Neural cell (in vitro differentiated cells): Measurements from ENCODE around the gene ZBTB7C. TPM values are rescaled to one million over a fixed set of nuclear protein-coding genes. Genes with fewer than 3 reads are reported as not detected.

Source experiments
- H2AFZ ChIP-seq: fragments of 200-600, 300-800 bp; sonication (generic), shearing (Covaris generic); 2 replicates; pipeline ENCODE4 v1.6.0; 2014; ENCODE audit warnings: low read depth, mild to moderate bottlenecking, antibody characterized with exemption, low read length, moderate library complexity
- H3F3A ChIP-seq: fragments of 200-600 bp; shearing (Covaris generic); 2 replicates; pipeline ENCODE4 v1.6.1; 2016; ENCODE audit warnings: mild to moderate bottlenecking, moderate library complexity, mixed read lengths, antibody characterized with exemption, low read length; ENCODE audit not compliant: insufficient read depth, poor library complexity, severe bottlenecking
- H3K27ac ChIP-seq: fragments of 200-600, 300-800 bp; sonication (generic), shearing (Covaris generic); 2 replicates; pipeline ENCODE4 v1.5.1; 2014; ENCODE audit warnings: mild to moderate bottlenecking, low read length, moderate library complexity
- H3K27me3 ChIP-seq: fragments of 300-800, 200-600 bp; sonication (generic), shearing (Covaris generic); 2 replicates; pipeline ENCODE4 v1.6.0; 2014; ENCODE audit warnings: mild to moderate bottlenecking, low read depth, low read length, moderate library complexity; ENCODE audit not compliant: insufficient read depth
- H3K36me3 ChIP-seq: fragments of 300-800, 200-600 bp; sonication (generic), shearing (Covaris generic); 2 replicates; pipeline ENCODE4 v1.5.1; 2014; ENCODE audit warnings: mild to moderate bottlenecking, antibody characterized with exemption, low read length, moderate library complexity; ENCODE audit not compliant: insufficient read depth
- H3K4me2 ChIP-seq: fragments of 300-800, 200-600 bp; sonication (generic), shearing (Covaris generic); 2 replicates; pipeline ENCODE4 v1.6.0; 2014; ENCODE audit warnings: mild to moderate bottlenecking, low read length
- H3K4me3 ChIP-seq: fragments of 300-800, 200-600 bp; sonication (generic), shearing (Covaris generic); 2 replicates; pipeline ENCODE4 v1.5.1; 2014; ENCODE audit warnings: mild to moderate bottlenecking, low read length, moderate library complexity
- H3K79me2 ChIP-seq: fragments of 200-600 bp; shearing (Covaris generic); replicated peaks from 2 replicates; pipeline ENCODE4 v1.6.0; 2014; ENCODE audit warnings: mild to moderate bottlenecking, low read length, moderate library complexity; ENCODE audit not compliant: insufficient read depth
- H3K9ac ChIP-seq: fragments of 300-800, 200-600 bp; sonication (generic), shearing (Covaris generic); 2 replicates; pipeline ENCODE4 v1.6.1; 2016; ENCODE audit warnings: mild to moderate bottlenecking, low read length, mixed read lengths
- H3K9me2 ChIP-seq: fragments of 200-600 bp; shearing (Covaris generic); 2 replicates; pipeline ENCODE4 v1.6.1; 2016; ENCODE audit warnings: mild to moderate bottlenecking, low read length, mixed read lengths; ENCODE audit not compliant: insufficient read depth
- H3K9me3 ChIP-seq: fragments of 200-600, 300-800 bp; sonication (generic), shearing (Covaris generic); 2 replicates; pipeline ENCODE4 v1.6.1; 2016; ENCODE audit warnings: mild to moderate bottlenecking, mixed run types, low read length, moderate library complexity, mixed read lengths
- H4K20me1 ChIP-seq: fragments of 200-600 bp; shearing (Covaris generic); 2 replicates; pipeline ENCODE4 v1.6.1; 2016; ENCODE audit warnings: mild to moderate bottlenecking, mixed run types; ENCODE audit not compliant: insufficient read depth
- EP300 ChIP-seq: fragments of 450-650 bp; conservative IDR thresholded peaks from 2 replicates; pipeline ENCODE4 v1.6.1; 2014; ENCODE audit warnings: antibody characterized with exemption, mild to moderate bottlenecking, moderate library complexity; ENCODE audit not compliant: poor library complexity, severe bottlenecking
- EZH2 ChIP-seq: fragments of 200-600, 300-800 bp; shearing (Covaris generic), sonication (generic); IDR thresholded peaks from 2 replicates; pipeline ENCODE4 v1.6.1; 2014; ENCODE audit warnings: antibody characterized with exemption, low read length, borderline replicate concordance, mild to moderate bottlenecking; ENCODE audit not compliant: insufficient read depth, poor library complexity, severe bottlenecking
- MXI1 ChIP-seq: fragments of 450-650 bp; conservative IDR thresholded peaks from 2 replicates; pipeline ENCODE4 v1.6.1; 2014; ENCODE audit warnings: antibody characterized with exemption, mild to moderate bottlenecking; ENCODE audit not compliant: poor library complexity, severe bottlenecking
- POLR2AphosphoS5 ChIP-seq: IDR thresholded peaks from 2 replicates; pipeline ENCODE4 v1.6.1; 2012
- RAD21 ChIP-seq: fragments of 450-650 bp; conservative IDR thresholded peaks from 2 replicates; pipeline ENCODE4 v1.6.1; 2014; ENCODE audit warnings: antibody characterized with exemption, mild to moderate bottlenecking, moderate library complexity
- REST ChIP-seq: IDR thresholded peaks from 2 replicates; pipeline ENCODE4 v1.6.1; 2012; ENCODE audit warnings: borderline replicate concordance
- SMC3 ChIP-seq: fragments of 450-650 bp; conservative IDR thresholded peaks from 2 replicates; pipeline ENCODE4 v1.6.1; 2014; ENCODE audit warnings: antibody characterized with exemption, mild to moderate bottlenecking, moderate library complexity; ENCODE audit not compliant: poor library complexity
- TAF1 ChIP-seq: IDR thresholded peaks from 2 replicates; pipeline ENCODE4 v1.6.1; 2012; ENCODE audit warnings: low read depth
- polyA plus RNA-seq: library from polyadenylated mRNA; depleted of rRNA; stranded (reverse); fragments of >200 nt; gene quantifications from 2 replicates; pipeline ENCODE4 v1.2.3, GENCODE V29; 2014
- TF ChIP-seq, protein P1 (sequence below): fragments of 450-650 bp; IDR thresholded peaks from 2 replicates; pipeline ENCODE4 v1.5.1; 2014; ENCODE audit warnings: antibody characterized with exemption, mild to moderate bottlenecking, moderate library complexity; ENCODE audit not compliant: poor library complexity, severe bottlenecking

Gene ZBTB7C
- polyA plus RNA-seq, 1 donor from 2014 or later = 2.4 TPM

DNA sequence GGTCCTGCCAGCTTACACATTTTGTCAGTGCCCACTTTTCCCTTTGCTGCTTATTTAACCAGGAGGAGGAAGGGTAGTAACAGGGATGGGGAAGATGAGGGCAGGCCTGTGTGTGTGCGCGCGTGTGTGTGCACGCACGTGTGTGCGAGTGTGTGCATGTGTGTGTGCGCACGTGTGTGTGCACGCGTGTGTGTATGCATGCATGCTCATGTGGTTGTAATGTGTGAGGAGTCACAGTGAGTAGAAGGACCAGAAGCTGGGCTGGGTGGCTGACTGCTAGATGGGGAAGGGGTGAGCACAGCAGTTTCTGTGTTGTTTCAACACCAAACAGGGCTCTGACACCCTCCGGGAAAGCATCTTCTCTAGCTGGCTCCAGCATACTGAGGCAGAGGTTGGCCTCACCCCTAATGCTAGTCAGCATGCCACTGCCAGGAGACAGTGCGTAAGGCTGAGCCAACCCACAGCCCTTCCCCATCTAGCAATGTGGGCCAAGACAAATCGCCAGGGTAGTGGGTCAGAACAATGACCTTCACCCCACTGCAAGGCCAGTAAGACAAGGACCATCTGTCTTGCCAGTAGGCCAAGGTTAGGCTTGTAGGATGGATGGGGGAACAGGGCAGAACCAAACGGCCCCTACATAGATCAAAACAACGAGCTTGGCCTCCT, 260.0 kb downstream of the ZBTB7C start:
- no peaks in the 10 kb centered on the region for H3K79me2 ChIP-seq
- H3K4me2 ChIP-seq = no peak overlapping the region
- H3K4me3 ChIP-seq = no peak overlapping the region
- H3K36me3 ChIP-seq = no peaks in the 10 kb centered on the region
- no peaks in the 10 kb centered on the region for H3K9me3 ChIP-seq
- H2AFZ ChIP-seq = no peak overlapping the region
- no peaks in the 10 kb centered on the region for H3K9me2 ChIP-seq
- H3F3A ChIP-seq = no peaks in the 10 kb centered on the region
- TF ChIP-seq SMC3 = no peak
- TF ChIP-seq EZH2 = no peak
- TF ChIP-seq REST = no peak
- TF ChIP-seq TAF1 = no peak
- TF ChIP-seq RAD21 = no peak
- TF ChIP-seq, protein P1, sequence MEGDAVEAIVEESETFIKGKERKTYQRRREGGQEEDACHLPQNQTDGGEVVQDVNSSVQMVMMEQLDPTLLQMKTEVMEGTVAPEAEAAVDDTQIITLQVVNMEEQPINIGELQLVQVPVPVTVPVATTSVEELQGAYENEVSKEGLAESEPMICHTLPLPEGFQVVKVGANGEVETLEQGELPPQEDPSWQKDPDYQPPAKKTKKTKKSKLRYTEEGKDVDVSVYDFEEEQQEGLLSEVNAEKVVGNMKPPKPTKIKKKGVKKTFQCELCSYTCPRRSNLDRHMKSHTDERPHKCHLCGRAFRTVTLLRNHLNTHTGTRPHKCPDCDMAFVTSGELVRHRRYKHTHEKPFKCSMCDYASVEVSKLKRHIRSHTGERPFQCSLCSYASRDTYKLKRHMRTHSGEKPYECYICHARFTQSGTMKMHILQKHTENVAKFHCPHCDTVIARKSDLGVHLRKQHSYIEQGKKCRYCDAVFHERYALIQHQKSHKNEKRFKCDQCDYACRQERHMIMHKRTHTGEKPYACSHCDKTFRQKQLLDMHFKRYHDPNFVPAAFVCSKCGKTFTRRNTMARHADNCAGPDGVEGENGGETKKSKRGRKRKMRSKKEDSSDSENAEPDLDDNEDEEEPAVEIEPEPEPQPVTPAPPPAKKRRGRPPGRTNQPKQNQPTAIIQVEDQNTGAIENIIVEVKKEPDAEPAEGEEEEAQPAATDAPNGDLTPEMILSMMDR = no peak
- TF ChIP-seq EP300 = no peak
- TF ChIP-seq MXI1 = no peak
- no peak for TF ChIP-seq POLR2AphosphoS5
- H4K20me1 ChIP-seq = no peaks in the 10 kb centered on the region
- H3K27ac ChIP-seq = no peak overlapping the region
- H3K9ac ChIP-seq = no peak overlapping the region
- H3K27me3 ChIP-seq = no peaks in the 10 kb centered on the region

GRCh38 chr18:48142994-48143393, 266.2 kb downstream of the ZBTB7C start:
- no peaks in the 10 kb centered on the region for H4K20me1 ChIP-seq
- no peaks in the 10 kb centered on the region for H3K36me3 ChIP-seq
- no peak overlapping the region for H2AFZ ChIP-seq
- H3K9me3 ChIP-seq = no peaks in the 10 kb centered on the region
- H3K27ac ChIP-seq = no peak overlapping the region
- H3K4me2 ChIP-seq = no peak overlapping the region
- H3K79me2 ChIP-seq = no peaks in the 10 kb centered on the region
- H3K9me2 ChIP-seq = no peaks in the 10 kb centered on the region
- peaks cover 13% of the 10 kb centered on the region for H3K27me3 ChIP-seq
- H3F3A ChIP-seq = no peaks in the 10 kb centered on the region
- TF ChIP-seq SMC3 (no peak), EP300 (no peak), MXI1 (no peak), EZH2 (no peak), TAF1 (no peak), RAD21 (no peak), REST (no peak), POLR2AphosphoS5 (no peak)
- TF ChIP-seq, protein P1 = no peak
- no peak overlapping the region for H3K4me3 ChIP-seq
- no peak overlapping the region for H3K9ac ChIP-seq
